ENCODE data around the gene GARNL3.

GARNL3 gene

DNA sequence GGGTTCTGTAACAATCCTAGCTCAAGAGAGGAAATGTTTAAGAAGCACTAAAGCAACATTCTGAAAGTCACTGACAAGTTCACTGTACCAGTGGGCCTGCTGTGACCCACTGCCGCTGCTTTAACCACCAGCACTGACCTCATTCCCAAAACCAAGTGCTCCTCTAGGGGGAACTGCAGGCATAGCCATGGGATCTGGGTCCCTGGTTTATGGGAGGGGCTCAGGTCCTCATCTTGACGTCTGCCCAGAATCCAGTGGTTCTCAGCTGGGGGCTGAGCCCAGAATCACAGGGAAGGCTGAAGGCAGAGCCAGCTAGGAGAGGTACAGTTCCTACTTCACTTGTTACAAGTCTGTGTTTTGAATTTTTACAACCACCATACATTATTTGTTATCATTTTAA lies 96.3 kb downstream of the GARNL3 start (continued):
- TF ChIP-seq, protein P1, sequence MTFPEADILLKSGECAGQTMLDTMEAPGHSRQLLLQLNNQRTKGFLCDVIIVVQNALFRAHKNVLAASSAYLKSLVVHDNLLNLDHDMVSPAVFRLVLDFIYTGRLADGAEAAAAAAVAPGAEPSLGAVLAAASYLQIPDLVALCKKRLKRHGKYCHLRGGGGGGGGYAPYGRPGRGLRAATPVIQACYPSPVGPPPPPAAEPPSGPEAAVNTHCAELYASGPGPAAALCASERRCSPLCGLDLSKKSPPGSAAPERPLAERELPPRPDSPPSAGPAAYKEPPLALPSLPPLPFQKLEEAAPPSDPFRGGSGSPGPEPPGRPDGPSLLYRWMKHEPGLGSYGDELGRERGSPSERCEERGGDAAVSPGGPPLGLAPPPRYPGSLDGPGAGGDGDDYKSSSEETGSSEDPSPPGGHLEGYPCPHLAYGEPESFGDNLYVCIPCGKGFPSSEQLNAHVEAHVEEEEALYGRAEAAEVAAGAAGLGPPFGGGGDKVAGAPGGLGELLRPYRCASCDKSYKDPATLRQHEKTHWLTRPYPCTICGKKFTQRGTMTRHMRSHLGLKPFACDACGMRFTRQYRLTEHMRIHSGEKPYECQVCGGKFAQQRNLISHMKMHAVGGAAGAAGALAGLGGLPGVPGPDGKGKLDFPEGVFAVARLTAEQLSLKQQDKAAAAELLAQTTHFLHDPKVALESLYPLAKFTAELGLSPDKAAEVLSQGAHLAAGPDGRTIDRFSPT (tag by site-specific recombination; IDR thresholded peaks at IDR 0.05): no peak
- TF ChIP-seq ZNF138 (tag by site-specific recombination; IDR thresholded peaks at IDR 0.05; ENCODE audit: borderline replicate concordance): no peak

DNA sequence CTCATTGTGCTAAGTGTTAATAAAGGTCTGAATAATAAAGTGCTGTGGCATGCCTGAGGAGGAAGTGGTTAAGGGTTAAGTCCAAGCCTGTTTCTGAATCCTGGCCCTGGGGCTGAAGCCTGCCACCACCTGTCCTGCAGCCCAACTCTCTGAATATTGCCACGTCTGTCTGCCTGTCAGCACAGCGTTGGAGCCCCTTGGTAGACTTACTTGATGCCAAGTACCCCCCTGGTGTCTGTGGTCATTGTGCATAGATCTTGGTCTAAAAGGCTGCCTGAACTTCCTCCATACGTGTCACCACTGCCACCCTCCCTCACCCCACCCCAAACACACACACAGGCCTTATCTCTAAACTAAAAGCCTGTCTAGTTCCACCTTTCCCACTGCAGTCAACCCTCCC lies 97.0 kb downstream of the GARNL3 start:
- Histone ChIP-seq H3K9me3 (ENCODE audit: control insufficient read depth, insufficient read depth, low read depth, low read length) (no peaks in the 10 kb centered on the region), H3K27ac (ENCODE audit: extremely low read depth, low read depth, low read length) (no peak overlapping the region), H3K4me1 (ENCODE audit: control insufficient read depth, insufficient read depth, low read length) (no peaks in the 10 kb centered on the region), H3K4me3 (ENCODE audit: low read depth, low read length) (no peak overlapping the region), H3K36me3 (ENCODE audit: control insufficient read depth in 2 of 2, insufficient read depth in 1 of 2, low read length in 2 of 2) (peaks cover 0 to 27% of the 10 kb centered on the region in 2 experiments; a peak in 1 of 3 replicates)
- ChIA-PET CTCF (interaction anchor here (0.6 to 1.5 kb wide), 5 partner anchors 8 to 224 kb away, joined by 3 to 4 read pairs (median 3); no protein-coding TSS in a partner anchor), POLR2A (interaction anchor here (0.8 to 2.5 kb wide), 3 partner anchors 35 to 137 kb away, joined by 3 to 12 read pairs (median 3); partner anchors contain the start of genes SLC2A8 and ZNF79)
- TF ChIP-seq, protein P2, sequence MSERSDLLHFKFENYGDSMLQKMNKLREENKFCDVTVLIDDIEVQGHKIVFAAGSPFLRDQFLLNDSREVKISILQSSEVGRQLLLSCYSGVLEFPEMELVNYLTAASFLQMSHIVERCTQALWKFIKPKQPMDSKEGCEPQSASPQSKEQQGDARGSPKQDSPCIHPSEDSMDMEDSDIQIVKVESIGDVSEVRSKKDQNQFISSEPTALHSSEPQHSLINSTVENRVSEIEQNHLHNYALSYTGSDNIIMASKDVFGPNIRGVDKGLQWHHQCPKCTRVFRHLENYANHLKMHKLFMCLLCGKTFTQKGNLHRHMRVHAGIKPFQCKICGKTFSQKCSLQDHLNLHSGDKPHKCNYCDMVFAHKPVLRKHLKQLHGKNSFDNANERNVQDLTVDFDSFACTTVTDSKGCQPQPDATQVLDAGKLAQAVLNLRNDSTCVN (tag by site-specific recombination; optimal IDR thresholded peaks at IDR 0.05): no peak
- TF ChIP-seq ZNF214 (tag by site-specific recombination; IDR thresholded peaks at IDR 0.05; ENCODE audit: borderline replicate concordance) (no peak), ZNF600 (tag by site-specific recombination; IDR thresholded peaks at IDR 0.05) (no peak), ZNF426 (tag by site-specific recombination; IDR thresholded peaks at IDR 0.05) (no peak), ZNF585B (tag by site-specific recombination; IDR thresholded peaks at IDR 0.05) (no peak), ZNF623 (tag by site-specific recombination; IDR thresholded peaks at IDR 0.05) (no peak), ZNF239 (tag by site-specific recombination; IDR thresholded peaks at IDR 0.05) (no peak), ZSCAN16 (tag by site-specific recombination; IDR thresholded peaks at IDR 0.05) (no peak), KLF9 (tag by site-specific recombination; IDR thresholded peaks at IDR 0.05; ENCODE audit: low read depth) (no peak), ZNF23 (tag by site-specific recombination; IDR thresholded peaks at IDR 0.05; ENCODE audit: borderline replicate concordance) (no peak), ZIC2 (tag by site-specific recombination; IDR thresholded peaks at IDR 0.05) (no peak)
- TF ChIP-seq, protein P3, sequence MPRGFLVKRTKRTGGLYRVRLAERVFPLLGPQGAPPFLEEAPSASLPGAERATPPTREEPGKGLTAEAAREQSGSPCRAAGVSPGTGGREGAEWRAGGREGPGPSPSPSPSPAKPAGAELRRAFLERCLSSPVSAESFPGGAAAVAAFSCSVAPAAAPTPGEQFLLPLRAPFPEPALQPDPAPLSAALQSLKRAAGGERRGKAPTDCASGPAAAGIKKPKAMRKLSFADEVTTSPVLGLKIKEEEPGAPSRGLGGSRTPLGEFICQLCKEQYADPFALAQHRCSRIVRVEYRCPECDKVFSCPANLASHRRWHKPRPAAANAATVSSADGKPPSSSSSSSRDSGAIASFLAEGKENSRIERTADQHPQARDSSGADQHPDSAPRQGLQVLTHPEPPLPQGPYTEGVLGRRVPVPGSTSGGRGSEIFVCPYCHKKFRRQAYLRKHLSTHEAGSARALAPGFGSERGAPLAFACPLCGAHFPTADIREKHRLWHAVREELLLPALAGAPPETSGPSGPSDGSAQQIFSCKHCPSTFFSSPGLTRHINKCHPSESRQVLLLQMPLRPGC (tag by site-specific recombination; IDR thresholded peaks at IDR 0.05): no peak
- TF ChIP-seq, protein P4, sequence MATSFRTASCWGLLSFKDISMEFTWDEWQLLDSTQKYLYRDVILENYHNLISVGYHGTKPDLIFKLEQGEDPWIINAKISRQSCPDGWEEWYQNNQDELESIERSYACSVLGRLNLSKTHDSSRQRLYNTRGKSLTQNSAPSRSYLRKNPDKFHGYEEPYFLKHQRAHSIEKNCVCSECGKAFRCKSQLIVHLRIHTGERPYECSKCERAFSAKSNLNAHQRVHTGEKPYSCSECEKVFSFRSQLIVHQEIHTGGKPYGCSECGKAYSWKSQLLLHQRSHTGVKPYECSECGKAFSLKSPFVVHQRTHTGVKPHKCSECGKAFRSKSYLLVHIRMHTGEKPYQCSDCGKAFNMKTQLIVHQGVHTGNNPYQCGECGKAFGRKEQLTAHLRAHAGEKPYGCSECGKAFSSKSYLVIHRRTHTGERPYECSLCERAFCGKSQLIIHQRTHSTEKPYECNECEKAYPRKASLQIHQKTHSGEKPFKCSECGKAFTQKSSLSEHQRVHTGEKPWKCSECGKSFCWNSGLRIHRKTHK (tag by site-specific recombination; IDR thresholded peaks at IDR 0.05): no peak
- TF ChIP-seq, protein P5, sequence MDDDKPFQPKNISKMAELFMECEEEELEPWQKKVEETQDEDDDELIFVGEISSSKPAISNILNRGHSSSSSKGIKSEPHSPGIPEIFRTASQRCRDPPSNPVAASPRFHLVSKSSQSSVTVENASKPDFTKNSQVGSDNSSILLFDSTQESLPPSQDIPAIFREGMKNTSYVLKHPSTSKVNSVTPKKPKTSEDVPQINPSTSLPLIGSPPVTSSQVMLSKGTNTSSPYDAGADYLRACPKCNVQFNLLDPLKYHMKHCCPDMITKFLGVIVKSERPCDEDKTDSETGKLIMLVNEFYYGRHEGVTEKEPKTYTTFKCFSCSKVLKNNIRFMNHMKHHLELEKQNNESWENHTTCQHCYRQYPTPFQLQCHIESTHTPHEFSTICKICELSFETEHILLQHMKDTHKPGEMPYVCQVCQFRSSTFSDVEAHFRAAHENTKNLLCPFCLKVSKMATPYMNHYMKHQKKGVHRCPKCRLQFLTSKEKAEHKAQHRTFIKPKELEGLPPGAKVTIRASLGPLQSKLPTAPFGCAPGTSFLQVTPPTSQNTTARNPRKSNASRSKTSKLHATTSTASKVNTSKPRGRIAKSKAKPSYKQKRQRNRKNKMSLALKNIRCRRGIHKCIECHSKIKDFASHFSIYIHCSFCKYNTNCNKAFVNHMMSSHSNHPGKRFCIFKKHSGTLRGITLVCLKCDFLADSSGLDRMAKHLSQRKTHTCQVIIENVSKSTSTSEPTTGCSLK (tag by site-specific recombination; IDR thresholded peaks at IDR 0.05): no peak
- TF ChIP-seq, protein P6, sequence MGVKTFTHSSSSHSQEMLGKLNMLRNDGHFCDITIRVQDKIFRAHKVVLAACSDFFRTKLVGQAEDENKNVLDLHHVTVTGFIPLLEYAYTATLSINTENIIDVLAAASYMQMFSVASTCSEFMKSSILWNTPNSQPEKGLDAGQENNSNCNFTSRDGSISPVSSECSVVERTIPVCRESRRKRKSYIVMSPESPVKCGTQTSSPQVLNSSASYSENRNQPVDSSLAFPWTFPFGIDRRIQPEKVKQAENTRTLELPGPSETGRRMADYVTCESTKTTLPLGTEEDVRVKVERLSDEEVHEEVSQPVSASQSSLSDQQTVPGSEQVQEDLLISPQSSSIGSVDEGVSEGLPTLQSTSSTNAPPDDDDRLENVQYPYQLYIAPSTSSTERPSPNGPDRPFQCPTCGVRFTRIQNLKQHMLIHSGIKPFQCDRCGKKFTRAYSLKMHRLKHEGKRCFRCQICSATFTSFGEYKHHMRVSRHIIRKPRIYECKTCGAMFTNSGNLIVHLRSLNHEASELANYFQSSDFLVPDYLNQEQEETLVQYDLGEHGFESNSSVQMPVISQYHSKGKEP (tag by site-specific recombination; IDR thresholded peaks at IDR 0.05): no peak
- TF ChIP-seq, protein P7, sequence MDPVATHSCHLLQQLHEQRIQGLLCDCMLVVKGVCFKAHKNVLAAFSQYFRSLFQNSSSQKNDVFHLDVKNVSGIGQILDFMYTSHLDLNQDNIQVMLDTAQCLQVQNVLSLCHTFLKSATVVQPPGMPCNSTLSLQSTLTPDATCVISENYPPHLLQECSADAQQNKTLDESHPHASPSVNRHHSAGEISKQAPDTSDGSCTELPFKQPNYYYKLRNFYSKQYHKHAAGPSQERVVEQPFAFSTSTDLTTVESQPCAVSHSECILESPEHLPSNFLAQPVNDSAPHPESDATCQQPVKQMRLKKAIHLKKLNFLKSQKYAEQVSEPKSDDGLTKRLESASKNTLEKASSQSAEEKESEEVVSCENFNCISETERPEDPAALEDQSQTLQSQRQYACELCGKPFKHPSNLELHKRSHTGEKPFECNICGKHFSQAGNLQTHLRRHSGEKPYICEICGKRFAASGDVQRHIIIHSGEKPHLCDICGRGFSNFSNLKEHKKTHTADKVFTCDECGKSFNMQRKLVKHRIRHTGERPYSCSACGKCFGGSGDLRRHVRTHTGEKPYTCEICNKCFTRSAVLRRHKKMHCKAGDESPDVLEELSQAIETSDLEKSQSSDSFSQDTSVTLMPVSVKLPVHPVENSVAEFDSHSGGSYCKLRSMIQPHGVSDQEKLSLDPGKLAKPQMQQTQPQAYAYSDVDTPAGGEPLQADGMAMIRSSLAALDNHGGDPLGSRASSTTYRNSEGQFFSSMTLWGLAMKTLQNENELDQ (tag by site-specific recombination; IDR thresholded peaks at IDR 0.05; ENCODE audit: low read depth): no peak
